NCI-H2107 treated with DMSO at 0.1 percent for 48 hours (cell line): ENCODE data around the gene TSPO.

Experiments used
- DNase-seq: peaks from one replicate; lab custom pipeline; 2025; ENCODE audit not compliant: unreplicated experiment; lab: John Stamatoyannopoulos, UW

TSPO gene

DNA sequence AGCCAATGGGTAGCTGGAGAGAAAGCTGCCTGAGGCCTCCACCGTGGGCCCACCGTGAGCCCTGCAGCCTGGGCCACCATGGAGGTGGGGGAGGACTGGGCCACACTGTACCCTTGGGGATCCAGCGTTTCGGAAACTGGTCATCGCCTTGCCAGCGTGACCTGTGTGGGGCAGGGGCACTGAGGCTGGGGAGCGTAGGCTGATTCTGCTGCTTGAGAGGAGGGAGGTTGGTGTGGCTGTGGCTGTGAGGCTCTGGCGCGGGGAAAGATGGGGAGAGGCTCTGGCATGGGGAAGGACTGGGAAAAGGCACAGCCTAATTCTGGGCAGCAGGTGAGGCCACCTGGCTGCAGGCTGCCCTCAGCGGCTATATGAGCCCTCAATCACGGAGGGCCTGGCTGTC, 48.2 kb downstream of the TSPO start:
- DNase-seq: no peak

DNA sequence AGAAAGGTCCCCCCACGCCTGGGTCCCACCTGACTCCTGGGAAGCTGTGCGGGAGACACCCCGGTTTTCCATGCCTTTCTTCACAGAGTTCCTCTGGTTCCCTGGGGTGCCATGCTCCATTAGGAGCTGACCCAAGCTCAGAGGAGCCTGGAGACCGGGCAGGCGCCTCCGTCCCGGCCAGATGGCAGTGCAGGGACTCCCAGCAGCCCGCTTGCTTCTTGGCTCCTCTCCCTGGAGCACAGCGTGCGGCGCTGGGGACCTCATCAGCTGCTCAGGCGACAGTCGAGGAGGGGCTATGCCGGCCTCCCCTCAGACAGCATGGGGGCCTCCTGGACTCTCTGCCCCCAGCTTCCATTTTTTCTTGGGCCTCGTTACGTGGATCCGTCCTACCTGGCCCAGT, 48.7 kb downstream of the TSPO start:
- no peak for DNase-seq

DNA sequence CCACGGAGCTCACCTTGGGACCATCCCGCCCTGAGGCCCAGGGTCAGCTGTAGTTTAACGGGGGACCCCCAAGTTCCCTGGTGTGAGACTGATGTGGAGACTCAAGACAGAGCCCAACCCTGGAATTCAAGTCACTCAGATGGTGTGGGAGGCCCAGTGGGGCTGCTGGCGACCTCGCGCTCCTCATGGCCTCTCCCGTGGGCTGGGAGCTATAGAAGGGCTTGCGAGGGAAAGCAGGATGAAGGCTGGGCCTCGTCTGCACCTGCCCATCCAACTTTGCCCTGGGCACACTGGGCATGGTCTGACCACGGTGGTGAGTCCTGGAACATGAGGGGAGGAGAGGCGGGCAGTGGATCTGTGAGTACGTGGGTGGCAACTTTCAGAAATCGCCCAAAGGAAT, 49.2 kb downstream of the TSPO start:
- DNase-seq: no peak

DNA sequence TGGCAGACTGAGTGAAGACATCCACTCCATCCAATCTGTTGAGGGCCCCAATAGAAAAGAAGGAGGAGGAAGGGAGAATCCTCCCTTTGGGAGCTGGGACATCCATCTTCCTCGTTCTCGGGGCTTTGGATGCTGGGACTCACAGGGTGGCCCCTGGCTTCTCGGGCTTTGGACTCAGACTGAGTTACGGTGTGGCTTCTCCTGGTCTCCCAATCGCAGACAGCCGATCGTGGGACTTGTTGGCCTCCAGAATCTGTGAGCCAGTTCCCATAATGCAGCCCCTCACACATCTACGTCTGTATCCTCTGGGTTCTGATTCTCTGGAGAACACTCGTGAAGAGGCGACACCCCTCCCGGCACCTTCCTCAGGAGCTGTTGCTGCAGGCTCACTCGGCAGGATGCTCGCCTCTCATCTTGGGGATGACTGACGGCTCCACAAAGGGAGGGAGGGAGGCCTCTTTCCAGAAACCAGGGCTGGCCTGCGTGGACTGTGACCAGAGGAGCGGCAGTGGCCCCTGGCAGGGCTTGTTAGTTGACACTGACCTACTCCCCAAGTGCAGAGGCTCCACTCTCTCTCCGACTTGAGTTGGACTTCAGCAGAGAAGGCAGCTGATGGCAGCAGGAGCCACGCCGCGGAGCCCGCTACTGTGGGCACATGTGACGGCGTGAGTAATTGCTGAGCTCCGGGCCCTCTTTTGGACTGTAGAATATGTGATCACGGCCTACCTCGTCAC, 50.3 kb downstream of the TSPO start:
- no peak for DNase-seq

DNA sequence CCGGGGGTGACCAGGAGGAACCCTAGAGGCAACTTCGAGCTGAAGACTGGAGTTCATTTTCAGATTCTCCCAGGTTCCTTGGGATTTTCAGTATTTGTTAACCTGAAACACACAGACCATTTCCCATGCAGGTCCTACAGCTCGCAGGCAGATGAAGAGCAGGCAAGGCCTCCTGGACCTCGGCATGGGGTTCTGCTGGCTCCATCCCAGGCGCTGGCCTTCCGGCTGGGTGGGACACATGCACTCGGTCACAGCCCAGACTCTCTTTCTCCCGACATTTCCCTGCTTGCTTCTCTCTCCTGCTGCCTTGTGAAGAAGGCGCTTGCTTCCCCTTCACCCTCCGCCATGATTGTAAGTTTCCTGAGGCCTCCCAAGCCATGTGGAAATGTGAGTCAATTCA, 51.0 kb downstream of the TSPO start:
- no peak for DNase-seq

DNA sequence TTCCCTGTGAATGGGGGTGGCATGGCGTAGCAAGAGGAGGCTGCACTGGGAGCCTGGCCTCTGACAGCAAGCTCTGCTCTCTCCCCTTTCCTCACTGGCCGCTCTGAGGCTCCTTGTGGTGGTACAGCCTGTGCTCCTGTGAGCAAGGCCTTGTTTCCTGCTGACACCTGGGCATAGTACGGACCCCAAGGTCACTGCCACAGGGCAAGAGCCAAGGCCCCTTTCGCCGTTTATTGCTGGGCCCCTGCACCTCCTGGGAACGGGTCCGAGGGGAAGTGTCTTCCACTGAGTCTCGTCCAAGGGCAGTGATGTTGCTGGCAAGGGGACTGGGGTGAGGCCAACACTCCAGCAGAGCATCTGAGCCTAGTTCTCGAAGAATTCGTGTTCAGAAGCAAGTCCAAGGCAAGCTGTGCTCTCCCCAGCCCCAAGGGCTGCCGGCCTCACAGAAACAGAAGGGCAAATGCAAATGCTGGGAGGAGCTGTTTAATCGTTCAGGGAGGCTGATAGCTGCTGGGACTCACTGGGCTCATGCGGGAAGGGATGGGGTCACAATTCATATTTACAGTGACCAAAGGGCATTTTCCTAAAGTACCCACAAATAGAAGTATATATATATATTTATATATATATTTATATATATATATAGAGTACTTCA, 51.5 kb downstream of the TSPO start:
- DNase-seq: no peak

DNA sequence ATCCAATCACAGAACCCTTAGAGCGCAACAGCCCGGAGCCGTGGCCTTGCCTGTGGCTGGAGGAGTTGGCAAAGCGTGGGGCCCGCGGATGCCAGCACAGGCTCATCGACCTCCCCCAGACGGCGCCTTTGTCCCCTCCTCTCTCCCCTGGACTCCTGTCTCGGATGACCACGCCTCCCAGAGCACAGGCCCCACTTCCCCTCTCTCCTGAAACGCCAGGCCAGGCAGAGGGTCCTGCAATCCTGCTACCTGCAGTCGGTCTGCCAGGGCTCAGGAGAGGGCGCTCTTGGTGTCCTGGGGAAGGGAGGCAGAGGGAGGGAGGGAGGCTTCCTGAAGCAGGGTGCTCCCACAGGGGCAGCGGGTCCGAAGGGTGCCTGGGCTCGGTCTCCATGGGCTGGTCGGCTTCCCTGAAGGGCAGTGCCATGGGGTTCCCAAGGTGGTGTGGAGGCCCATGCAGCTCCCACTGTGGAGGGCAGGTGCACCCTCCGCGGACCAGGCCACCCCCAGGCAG, 52.2 kb downstream of the TSPO start:
- no peak for DNase-seq

DNA sequence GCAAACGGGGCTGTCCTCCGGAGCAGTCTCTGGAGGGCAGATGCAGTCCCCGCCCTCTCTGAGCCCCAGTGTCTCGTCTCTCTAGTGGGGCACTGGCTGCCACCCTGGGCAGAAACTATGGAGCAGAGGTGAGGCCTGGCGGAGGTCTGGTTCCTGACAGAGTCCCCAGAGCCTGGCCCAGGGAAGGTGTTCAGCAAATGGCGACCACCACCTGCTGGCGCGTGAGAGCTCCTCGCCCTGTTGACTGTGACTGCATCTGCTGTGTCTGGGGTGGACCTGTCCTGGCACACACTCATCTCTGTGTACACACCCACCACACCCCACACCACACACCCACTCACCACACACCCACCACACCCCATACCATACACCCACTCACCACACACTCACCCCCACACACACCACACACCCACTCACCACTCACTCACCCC, 53.9 kb downstream of the TSPO start:
- no peak for DNase-seq

DNA sequence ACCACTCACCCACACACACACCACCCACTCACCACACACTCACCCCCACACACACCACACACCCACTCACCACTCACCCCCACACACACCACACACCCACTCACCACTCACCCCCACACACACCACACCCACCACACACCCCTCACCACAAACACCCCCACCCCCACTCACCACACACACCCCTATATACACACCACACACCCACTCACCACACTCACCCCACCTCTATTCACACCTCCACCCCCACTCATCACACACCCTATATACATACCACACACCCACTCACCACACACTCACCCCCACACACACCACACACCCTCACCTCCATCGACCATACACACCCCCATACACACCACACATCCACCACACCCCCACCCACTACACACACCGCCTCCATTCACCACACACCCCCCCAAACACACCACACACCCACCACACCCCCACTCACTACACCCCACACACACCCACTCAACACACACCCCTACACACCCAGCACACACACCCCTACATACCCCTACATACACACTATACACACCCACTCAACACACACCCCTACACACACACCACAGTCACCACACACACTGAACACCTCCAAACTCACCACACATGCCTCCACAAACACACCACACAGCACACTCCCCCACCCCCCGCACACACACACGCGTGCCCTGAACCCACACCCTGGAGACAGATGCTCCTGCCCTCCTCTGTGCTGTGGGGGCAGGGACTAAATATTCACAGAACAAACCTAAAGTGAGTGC, 54.6 kb downstream of the TSPO start:
- DNase-seq: no peak

DNA sequence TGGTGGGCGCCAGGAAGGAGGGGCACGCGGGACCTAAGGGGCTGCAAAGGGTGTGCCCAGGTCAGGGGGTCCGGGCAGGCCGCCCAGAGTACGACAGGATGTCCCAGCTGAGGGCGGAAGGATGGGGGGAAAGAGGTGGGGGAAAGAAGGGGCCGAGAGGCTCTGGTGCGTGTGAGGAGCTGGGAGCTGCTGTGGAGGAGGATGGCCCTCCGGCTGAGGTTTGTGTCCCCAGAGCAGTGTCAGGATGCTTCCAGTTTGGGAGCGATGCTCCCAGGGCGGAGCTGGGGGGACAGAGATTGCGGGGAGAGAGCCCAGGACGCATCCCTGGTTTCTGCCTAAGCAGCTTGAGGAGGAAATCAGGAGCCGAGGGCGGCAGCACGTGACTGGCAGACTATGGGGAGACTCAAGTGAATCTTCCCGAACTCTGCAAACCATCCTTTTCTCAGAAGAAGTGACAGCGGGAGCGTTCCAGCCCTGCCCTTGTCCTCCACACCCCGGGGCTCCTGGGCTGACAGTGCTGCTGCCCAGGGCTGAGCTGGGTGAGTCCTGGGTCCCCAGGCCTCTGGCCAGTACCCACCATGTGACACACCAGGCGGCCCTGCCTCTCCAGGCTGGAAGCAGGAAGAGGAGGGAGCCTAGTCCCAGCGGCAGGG, 55.3 kb downstream of the TSPO start:
- DNase-seq: no peak

DNA sequence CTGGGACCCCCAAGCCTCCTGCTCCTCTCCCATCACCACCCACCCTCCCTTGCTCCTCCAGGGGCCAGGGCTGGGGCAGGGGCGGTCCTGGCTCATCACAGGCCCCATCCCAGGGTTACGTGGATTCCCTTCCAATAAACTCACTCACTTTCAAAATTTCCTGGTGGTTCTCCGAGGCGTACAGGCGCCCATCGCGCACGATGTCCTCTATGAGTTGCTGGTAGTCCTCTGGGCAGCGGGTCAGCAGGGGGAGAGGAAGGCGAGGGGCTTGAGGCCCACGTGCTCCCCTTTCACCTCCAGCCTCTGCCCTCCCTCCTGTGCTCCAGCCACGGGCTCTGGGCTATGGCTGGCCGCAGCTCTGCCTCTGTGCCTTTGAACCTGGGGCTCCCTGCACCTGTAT, 56.0 kb downstream of the TSPO start:
- DNase-seq: no peak

DNA sequence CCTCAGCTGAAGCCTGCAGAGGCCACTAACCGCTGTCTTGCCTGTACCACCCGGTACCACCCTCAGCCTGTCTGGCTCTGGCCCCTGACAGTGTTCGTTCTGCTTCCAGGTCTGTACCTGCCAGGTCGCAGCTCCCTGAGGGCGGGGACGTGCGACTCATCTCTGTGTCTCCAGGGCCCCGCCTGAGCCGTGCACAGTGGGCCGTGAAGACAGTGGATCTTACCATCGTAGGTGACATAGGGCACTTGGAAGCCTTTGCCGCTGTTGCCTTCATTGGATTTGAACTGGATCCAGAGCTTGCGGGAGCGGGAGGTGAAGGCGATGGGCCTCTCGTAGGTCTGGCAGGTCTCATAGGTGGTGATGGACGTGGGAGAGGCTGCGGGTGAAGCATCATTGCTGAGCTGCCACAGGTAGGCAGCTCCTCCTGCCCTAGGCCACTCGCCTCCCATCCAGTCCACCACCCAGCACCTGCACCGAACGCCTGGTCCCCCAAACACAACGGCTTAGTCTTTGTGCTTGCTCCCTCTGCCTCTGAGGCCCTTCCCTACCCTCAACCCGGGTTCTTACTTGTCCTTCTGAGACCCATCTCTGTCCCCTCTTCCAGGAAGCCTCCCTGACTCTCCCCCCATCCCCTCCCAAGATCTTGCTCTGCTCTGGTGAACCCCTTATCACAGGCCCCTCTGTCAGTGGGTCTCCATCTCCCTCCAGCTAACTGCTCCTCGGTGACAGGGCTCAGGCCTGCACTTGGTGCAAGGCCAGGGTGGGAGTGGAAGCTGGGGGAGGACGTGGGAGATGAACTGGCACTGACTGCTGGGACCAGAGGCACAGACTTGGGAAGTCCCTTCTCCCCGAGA, 56.7 kb downstream of the TSPO start:
- DNase-seq: no peak

DNA sequence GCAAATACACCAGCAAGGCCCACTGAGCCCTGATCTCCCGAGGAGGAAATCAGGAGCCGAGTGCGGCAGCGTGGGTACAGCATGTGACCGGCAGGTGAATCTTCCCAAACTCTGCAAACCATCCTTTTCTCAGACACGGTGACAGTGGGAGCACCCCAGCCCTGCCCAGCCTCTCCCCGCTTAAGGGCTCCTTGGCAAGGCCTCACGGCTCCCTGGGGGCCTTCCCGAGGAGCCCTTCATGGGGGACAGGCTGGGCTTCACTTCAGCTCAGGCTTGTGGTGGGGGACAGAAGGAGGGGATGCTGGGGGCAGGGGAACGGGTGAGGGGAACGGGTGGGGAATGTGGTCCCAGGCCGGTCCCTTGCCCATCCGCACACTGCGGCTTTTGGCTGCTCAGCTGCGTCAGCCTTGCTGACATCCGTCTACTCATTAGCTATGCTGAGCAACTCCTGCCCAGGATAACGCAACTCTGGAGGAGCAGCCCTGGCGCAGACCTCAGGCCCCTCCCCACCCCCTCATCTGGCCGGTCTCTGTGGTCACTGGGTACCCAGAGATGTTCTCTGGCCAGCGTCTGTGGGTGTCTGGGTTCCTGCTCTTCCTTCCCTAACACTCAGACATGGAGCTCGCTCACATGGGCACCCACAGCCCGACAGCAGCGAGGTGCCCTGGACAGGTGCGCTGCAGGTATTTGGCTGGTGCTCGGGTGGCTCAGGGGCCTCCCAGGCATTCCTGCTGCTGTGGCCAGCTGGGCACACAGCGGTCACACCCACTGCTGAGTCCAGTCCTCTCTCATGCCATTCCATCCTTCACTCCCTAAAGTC, 57.6 kb downstream of the TSPO start:
- DNase-seq: no peak

DNA sequence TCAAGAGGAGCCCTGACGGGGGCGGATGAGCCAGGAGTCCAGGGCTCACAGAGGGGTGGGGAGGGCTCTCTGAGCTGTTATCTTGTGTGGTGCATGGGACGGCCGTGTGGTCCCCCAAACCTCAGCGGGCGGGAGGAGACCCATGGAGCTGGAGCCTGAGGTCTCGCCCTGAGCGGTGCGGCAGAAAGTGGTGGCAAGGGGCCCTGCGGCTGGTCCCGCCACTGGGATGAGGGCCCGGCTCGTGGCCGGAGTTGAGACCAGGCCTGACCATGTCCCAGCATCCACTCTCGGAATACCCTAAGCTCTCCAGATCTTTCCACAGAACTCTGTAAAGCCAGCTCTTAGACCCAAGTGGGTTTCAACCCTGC, 58.1 kb downstream of the TSPO start:
- DNase-seq: no peak

DNA sequence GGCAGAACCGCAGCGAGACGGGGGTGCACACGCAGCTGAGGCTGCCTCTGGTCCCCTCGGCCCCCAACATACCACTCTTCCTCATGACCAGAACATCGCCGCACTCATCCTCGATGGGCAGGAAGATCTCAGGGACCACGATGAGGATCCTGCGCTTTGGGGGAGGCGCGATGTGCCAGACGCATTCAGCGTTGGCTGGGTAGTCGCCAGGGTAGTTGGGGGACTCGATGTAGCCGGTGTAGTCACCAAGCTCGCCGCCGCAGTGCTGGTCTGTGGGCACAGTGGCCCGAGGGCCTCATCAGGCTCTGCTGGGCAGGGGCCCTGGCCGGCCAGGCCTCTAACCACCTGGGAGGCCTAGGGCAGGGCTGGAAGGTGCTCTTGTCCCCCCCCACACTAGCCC, 58.6 kb downstream of the TSPO start:
- no peak for DNase-seq

DNA sequence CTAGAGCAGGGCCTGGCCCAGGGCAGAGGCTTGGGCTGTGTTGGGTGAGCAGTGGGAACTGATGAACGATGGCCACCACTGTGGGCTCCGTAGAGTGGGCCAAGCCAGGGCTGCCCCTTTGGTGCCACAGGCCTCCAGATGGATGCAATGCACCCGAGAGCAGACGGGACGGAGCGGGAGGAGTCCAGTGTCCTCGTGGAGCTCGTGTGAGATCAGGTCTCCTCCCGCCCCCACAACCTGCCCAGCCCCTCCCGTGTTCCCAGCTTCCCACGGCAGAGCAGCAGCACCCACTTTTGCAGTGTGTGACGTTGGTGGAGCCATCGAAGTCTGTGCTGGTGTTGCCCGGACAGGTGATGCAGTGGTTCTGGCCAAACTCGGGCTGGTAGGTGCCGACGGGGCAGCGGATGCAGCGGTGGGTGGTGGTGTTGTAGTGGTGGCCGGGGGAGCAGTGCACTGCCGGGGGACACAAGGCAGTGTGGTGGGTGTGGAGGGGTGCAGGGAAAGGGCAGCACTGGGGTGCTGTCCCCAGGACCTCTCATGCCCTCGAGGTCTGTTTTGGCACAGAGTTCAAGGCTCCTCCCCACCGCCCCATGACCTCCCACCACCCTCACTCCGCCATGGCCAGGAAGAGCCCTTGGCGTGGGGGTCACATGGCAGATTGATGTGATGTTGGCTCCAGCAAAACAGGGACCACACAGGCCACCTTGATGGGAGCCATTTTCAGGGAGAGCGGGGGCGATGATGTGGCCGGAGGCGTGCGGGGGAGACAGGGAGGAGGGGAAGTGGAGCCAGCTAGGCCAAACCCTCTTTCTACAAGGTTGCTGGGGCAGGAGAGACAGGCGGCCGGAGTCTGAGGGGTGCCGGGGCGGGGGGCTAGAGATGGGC, 59.5 kb downstream of the TSPO start:
- DNase-seq: no peak

DNA sequence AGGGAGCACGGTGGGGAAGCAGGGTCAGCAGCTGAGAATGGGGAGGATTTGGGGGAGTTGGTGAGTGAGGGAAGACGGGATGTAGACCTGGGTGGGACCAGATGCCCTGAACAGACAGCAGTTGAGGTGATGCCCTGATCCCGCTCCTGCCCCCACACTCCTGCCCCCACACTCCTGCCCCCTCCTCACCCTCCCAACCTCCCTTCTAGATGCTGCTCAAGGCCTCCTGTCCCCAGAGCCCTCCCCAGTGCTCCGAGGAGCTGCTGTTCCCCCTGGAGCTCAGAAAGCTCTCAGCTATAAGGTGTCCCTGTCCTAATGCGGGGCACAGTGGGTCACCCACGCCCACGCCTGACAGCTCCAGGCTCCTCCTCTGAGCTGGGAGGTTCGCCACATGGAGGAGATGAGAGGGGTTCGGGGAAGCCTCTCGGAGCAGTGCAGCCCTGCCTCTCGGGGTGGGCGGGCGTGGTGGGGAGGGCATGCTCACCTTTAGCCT, 60.6 kb downstream of the TSPO start:
- no peak for DNase-seq

DNA sequence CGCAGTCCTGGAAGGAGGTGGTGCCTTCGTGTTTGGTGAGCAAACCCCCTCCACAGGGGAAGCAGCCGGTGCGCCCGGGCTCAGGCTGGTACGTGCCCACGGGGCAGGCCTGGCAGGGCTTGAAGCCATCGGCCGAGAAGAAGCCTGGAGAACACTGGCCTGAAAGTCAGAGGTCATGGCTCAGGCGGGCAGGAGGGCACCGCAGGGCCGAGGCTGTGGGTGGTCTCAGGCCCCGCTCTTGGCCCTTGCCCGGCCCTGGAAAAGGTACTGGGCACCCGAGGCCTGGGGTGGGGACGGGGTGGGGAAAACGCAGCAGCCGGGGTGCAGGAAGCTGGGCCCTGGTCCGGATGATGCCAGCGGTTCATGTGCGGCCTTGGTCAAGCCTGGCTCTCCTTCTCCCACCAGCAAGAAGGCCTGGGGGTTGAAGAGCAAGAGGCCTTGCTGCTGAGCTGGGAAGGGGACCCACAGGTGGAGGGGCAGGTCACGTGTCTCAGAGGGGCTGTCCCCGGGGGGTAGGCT, 61.1 kb downstream of the TSPO start:
- no peak for DNase-seq
